Measurements from ENCODE around the gene CLHC1.

Gene CLHC1

GRCh38 chr2:55159037-55159651 is 72.9 kb downstream of the CLHC1 start:
- peak in 8 of 42 donors; percentile 37 to 63 (median 50) for DNase-seq
- intact Hi-C loops (cut with DNase I), result no loop called here

DNA sequence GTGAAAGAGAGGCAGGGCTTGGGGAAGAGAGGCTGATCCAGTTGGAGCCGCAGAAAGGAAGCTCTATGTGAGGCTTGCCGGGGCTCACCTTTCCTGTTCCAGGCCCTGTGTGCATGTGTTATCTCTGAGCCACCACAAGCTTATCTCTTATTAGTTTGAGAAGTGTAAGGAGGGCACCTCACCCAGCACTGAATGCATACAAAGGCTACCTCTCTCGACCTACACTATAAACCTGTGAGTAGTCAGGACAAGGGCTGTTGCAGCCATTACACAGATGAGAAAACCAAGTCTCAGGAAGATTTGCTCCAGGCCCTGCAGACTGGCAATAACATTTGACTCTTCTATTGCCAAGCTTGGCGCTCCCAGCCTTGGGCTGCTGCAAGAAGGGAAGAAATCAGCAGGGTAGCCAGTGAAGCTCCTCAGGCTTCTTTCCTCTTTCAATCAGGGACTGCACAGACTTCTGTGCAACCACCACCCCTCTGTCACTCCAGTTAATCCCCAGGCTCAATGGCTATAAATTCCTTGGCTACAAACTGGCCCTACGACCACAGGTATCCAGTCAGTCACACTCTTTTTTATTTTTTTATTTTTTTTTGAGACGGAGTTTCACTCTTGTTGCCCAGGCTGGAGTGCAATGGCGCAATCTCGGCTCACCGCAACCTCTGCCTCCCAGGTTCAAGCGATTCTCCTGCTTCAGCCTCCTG is 73.8 kb downstream of the CLHC1 start:
- intact Hi-C loops (cut with DNase I), result no loop called here
- DNase-seq, result no peak

DNA sequence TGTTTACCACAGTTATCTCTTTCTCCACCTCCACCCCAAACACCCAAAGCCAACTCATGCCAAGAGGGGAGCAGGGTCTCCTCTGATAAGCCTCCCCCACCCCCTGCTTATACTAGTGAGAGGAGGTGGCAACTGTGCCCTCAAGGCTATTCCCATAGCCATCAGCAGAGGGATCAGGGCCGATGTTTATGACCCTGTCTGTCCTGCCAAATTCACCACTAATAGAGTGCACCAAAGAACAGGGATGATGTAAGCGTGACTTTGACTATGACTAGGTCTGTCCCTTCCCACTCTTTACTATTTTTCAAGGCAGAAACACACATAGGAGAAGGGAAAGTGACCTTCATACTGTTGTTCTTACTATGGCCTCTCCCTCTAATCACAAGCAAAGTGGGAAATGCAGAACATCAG is 74.6 kb downstream of the CLHC1 start:
- intact Hi-C loops (cut with DNase I), result no loop called here
- DNase-seq, result peak in 1 of 42 donors; percentile 29

DNA sequence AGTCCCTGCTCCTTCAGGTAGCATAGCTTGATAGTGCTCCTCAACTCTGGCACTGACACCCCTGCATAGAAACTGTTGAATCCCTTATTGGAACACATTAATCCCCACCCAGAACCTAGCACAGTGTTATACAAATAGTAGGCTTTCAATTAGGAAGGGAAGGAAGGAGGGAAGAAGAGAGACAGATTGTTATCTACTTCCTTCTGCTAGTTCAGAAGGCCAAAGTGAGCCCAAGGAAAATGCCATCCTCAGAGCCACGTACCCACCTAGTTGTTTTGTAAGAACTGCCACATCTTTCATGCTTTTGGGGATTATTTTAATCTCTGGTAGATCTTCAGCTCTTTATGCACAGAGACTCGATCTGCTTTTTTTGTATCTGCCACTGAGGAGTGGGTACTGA is 75.1 kb downstream of the CLHC1 start:
- DNase-seq, result no peak
- intact Hi-C loops (cut with DNase I), result no loop called here

DNA sequence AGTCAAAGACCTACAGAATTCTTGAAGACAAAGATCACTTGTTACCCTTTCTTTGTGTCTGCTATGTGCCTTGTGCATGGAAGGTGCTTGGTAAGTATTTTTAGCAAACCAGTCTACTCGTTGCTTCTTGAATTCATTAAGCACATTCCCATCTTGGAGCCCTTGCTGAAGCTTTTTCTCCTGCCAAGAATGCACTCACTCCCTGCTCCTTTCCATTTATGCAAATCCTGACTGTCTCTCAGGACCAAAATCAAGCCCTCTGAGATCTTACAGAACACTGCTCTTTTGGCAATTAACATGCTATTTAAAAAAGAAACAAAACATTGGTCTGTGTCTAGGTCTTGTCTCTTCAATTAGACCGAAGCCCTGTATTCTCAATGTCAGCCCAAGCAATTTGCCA is 75.8 kb downstream of the CLHC1 start:
- peak in 1 of 42 donors; percentile 50 for DNase-seq
- intact Hi-C loops (cut with DNase I), result no loop called here

DNA sequence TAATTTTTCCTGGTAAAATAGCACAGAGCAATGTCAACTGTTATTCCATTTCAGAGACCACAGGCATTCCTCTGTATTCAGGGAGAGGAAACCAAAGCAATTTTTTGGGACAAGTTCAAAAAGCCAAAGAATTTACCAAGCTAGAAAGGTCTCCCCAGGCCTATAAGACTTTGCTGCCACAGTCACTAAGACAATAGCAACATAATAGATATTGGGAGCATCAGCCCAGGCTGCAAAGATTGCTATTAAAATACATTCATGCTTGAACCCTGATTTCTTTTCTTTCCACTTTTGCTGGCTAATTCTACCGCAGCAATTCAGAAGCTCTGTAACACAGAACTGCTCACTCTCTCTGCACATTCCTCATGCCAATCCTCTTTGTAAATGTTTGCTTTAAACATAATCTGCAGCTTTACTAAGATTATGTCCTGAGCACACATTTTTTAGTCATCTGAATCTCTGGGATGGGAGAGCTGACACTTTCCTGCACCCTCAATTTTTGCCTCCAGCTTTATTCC is 76.3 kb downstream of the CLHC1 start:
- peak in 2 of 42 donors; percentile 15 to 41 for DNase-seq
- intact Hi-C loops (cut with DNase I), result no loop called here

DNA sequence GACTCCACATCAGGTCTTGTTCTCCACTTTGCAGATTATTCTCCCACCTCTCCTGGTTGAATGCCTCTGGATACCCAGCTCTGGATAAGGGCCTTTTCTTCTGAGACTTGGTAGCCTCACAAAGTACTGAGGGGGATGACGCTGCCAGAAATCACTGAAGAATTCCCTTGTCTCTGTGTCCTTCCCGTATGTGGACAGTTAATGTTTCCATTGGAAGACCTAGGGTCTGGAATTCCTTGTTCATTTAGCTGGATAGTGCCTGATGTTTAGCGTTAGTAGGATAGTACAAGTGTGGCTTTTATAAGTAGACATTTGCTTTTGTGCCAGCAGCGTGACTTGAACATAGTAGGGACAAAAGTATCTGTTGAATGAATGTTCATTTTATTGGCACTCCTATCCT is 76.9 kb downstream of the CLHC1 start:
- peak in 1 of 42 donors; percentile 25 for DNase-seq
- intact Hi-C loops (cut with DNase I), result no loop called here

GRCh38 chr2:55154525-55155030 is 77.5 kb downstream of the CLHC1 start:
- peak in 1 of 42 donors; percentile 43 for DNase-seq
- intact Hi-C loops (cut with DNase I), result no loop called here

- DNase-seq, result peak in 3 of 42 donors; percentile 7 to 40 (median 38)
- intact Hi-C loops (cut with DNase I), result no loop called here
These were observed 78.4 kb downstream of the CLHC1 start for GRCh38 chr2:55153584-55154299.

DNA sequence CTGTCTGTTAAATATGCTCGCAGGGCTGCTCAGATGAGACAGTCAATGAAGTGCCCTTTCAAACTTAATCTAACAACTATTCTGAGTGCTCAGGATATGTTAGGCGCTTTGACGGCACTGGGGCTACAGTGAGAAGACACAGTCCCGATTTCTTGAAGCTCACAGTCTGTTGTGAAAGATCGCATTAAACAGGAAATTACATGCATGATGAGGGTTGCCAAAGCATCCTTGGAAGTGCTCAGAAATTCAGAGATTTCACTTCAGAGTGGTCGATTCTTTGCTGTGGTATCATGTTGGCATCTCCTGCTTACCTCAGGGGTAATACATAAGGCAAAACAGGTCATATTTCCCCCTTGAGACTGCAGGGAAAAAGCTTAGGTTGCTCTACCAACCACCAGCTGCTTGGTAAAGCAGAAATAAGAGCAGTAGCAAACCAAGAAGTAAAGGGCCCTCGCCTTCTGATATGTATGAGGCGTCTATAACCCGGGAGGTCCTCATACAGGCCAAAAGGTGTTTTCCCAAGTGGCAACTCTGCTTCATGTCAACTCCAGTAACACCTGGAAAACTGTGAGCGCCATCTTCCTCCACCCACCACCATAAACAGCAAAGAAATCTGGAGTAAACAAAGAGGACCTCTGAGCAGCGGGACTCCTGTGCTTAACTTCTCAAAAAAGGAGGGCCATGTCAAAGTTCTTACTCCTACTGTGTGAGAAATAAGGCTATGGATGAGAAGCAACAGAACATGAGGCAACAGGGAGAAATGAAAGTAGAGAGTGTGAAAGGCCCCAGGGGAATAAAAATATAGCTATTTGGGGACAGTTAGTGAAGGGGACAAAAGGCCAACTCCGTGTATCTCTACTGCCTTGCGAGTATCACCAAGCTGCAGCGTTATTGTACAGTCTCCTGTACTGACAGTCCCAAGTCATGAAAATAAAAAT is 79.3 kb downstream of the CLHC1 start:
- peak in 1 of 42 donors; percentile 38 for DNase-seq
- intact Hi-C loops (cut with DNase I), result no loop called here

GRCh38 chr2:55151733-55152433 is 80.2 kb downstream of the CLHC1 start:
- no peak for DNase-seq
- intact Hi-C loops (cut with DNase I), result no loop called here

DNA sequence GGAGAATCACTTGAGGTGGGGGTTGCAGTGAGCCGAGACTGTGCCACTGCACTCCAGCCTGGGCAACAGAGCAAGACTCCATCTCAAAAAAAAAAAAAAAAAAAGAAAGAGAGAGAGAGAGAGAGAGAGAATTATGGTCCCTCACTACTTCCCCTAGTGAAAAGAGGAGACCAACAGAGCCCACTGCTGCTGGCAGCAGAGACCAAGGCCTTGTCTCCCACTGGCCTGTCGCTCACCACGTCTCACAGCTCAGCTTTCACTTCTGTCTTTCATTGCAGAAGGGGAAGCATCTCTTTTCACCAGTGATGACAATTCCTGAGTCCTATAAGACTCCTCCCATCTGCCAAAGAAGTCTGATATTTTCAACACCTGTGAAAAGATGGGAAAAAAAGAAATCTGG is 81.3 kb downstream of the CLHC1 start:
- intact Hi-C loops (cut with DNase I), result no loop called here
- DNase-seq, result peak in 2 of 42 donors; percentile 35 to 41

GRCh38 chr2:55148269-55148668 is 83.8 kb downstream of the CLHC1 start:
- intact Hi-C loops (cut with DNase I), result no loop called here
- no peak for DNase-seq

GRCh38 chr2:55147531-55147930 is 84.6 kb downstream of the CLHC1 start:
- intact Hi-C loops (cut with DNase I), result no loop called here
- no peak for DNase-seq

GRCh38 chr2:55147041-55147440 is 85.1 kb downstream of the CLHC1 start:
- intact Hi-C loops (cut with DNase I), result no loop called here
- DNase-seq, result no peak

- intact Hi-C loops (cut with DNase I), result no loop called here
These were observed 85.8 kb downstream of the CLHC1 start for GRCh38 chr2:55146263-55146662.

DNA sequence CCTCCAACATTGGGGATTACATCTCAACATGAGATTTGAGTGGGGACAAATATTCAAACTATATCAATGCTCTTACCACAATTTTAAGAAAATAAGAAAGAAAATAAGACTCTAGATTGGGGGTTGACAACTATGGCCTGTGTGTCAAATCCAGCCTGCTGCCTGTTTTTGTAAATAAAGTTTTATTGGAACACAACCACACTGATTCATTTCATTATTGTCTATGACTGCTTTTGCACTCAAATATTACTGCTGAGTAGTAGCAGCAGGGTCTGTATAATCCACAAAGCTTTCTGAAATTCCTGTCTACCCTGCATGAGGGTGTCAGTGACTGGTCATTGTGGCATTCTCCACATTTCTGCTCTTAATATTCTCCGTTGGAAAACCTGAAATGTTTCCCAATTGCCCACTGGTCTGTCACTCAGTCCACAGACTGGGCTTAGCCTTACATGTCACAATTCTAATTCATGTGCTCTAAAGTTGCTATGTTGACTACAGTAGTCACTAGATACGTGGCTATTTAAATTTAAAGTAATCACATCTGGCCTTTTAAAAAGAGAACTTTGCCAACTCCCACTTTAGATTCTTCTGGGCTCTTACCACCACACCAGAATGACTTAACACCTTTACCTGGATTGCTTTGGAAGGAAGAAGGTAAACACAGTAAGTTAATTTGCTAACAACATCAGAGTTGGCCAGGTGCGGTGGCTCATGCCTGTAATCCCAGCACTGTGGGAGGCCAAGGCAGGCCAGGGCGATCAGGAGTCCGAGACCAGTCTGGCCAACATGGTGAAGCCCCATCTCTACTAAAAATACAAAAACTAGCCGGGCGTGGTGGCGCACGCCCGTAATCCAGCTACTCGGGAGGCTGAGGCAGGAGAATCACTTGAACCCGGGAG is 86.9 kb downstream of the CLHC1 start:
- intact Hi-C loops (cut with DNase I), result no loop called here
- DNase-seq, result no peak

More at GRCh38 chr2:55146263-55146662, 85.8 kb downstream of the CLHC1 start:
- DNase-seq, result no peak

All from head of caudate nucleus (tissue), 42 donors.